Keratinocyte (primary cell): Measurements from ENCODE around the gene USP35.

Experiments
- EZH2 ChIP-seq: IDR thresholded peaks from one replicate; pipeline ENCODE4 v1.6.1; 2012; ENCODE audit warnings: inconsistent platforms, mild to moderate bottlenecking, low read length, moderate library complexity
- TF ChIP-seq, protein P1 (sequence below), 3 experiments: IDR thresholded peaks in 1 of 3; conservative IDR thresholded peaks in 1 of 3; optimal IDR thresholded peaks in 1 of 3; 2 replicates in 2 of 3; 3 replicates in 1 of 3; pipeline versions ENCODE3 to v1.5.1; 2011; ENCODE audit warnings: low read length in 3 of 3, mild to moderate bottlenecking in 3 of 3, moderate library complexity in 2 of 3, control low read depth in 1 of 3, inconsistent platforms in 1 of 3; ENCODE audit not compliant: insufficient read depth in 2 of 3; ENCODE audit errors: extremely low read depth in 1 of 3

DNA sequence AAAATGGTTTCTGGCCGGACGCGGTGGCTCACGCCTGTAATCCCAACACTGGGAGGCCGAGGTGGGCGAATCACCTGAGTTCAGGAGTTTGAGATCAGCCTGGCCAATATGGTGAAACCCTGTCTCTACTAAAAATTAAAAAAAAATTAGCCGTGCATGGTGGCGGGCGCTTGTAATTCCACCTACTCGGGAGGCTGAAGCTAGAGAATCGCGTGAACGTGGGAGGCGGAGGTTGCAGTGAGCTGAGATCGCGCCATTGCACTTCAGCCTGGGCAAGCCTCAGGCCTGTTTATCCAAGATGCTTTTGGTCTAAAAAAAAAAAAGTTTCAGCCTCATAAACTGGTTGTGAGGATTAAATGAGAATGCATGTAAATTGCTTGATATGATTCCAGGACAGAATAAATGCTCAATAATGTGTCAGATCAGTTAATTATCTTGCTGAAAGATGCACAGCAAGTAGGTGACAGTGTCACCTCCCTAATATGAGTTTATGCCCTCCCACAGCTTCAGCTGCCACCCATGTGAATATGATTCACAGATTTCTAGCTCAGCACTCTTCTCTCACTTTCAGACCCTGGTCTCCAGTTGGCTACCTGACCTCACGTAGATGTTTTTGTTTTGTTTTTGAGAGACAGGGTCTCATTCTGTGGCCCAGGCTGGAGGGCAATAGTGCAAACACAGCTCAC, 48.2 kb upstream of the USP35 start:
- TF ChIP-seq EZH2 = no peak
- TF ChIP-seq, protein P1, sequence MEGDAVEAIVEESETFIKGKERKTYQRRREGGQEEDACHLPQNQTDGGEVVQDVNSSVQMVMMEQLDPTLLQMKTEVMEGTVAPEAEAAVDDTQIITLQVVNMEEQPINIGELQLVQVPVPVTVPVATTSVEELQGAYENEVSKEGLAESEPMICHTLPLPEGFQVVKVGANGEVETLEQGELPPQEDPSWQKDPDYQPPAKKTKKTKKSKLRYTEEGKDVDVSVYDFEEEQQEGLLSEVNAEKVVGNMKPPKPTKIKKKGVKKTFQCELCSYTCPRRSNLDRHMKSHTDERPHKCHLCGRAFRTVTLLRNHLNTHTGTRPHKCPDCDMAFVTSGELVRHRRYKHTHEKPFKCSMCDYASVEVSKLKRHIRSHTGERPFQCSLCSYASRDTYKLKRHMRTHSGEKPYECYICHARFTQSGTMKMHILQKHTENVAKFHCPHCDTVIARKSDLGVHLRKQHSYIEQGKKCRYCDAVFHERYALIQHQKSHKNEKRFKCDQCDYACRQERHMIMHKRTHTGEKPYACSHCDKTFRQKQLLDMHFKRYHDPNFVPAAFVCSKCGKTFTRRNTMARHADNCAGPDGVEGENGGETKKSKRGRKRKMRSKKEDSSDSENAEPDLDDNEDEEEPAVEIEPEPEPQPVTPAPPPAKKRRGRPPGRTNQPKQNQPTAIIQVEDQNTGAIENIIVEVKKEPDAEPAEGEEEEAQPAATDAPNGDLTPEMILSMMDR (optimal IDR thresholded peaks at IDR 0.05 in 1 of 3, IDR thresholded peaks at IDR 0.05 in 1 of 3, conservative IDR thresholded peaks at IDR 0.05 in 1 of 3; ENCODE audit: extremely low read depth in 1 of 3, insufficient read depth in 2 of 3, low read length in 3 of 3) = no peak
